Endometrial microvascular endothelial cells (primary cell): ENCODE results near the gene TOLLIP. TPM values are rescaled to one million over a fixed set of nuclear protein-coding genes. Genes with fewer than 3 reads are reported as not detected.

Experiments used
- in situ Hi-C: cut with HindIII; loops from 2 replicates; pipeline ENCODE4 v1.10.0; 2017; ENCODE audit warnings: low sequenced_read_pairs, low pct_unique_long_range_greater_than_20kb; ENCODE audit errors: inconsistent ontology term
- total RNA-seq: library from RNA; depleted of rRNA; stranded (reverse); fragments of >200 nt; gene quantifications from one replicate; pipeline ENCODE4 v1.2.3, GENCODE V29; 2015; ENCODE audit errors: inconsistent ontology term

Gene TOLLIP
- total RNA-seq, 1 donor from 2014 or later = 36.8 TPM

- in situ Hi-C loops = no loop called here
Measured at GRCh38 chr11:1290052-1291040, 19.1 kb downstream of the TOLLIP start.

GRCh38 chr11:1289211-1289935 lies 20.1 kb downstream of the TOLLIP start:
- in situ Hi-C loops = no loop called here

GRCh38 chr11:1288426-1289151 lies 20.8 kb downstream of the TOLLIP start:
- in situ Hi-C loops = no loop called here

GRCh38 chr11:1287928-1288327 lies 21.5 kb downstream of the TOLLIP start:
- in situ Hi-C loops = no loop called here

GRCh38 chr11:1285876-1286275 lies 23.6 kb downstream of the TOLLIP start:
- in situ Hi-C loops = no loop called here

GRCh38 chr11:1285316-1285744 lies 24.1 kb downstream of the TOLLIP start:
- in situ Hi-C loops = no loop called here

GRCh38 chr11:1283906-1284305 lies 25.5 kb downstream of the TOLLIP start:
- in situ Hi-C loops = no loop called here

- in situ Hi-C loops = no loop called here
Measured at GRCh38 chr11:1283091-1283511, 26.3 kb downstream of the TOLLIP start.

GRCh38 chr11:1281974-1282365 lies 27.5 kb downstream of the TOLLIP start:
- in situ Hi-C loops = no loop called here

- in situ Hi-C loops = no loop called here
Measured at GRCh38 chr11:1281326-1281973, 28.0 kb downstream of the TOLLIP start.

- in situ Hi-C loops = no loop called here
Measured at GRCh38 chr11:1280116-1281035, 29.1 kb downstream of the TOLLIP start.

GRCh38 chr11:1279674-1280055 lies 29.8 kb downstream of the TOLLIP start:
- in situ Hi-C loops = no loop called here

GRCh38 chr11:1278766-1279673 lies 30.4 kb downstream of the TOLLIP start:
- in situ Hi-C loops = no loop called here

- in situ Hi-C loops = no loop called here
Measured at GRCh38 chr11:1277936-1278512, 31.4 kb downstream of the TOLLIP start.

- in situ Hi-C loops = no loop called here
Measured at GRCh38 chr11:1276866-1277615, 32.4 kb downstream of the TOLLIP start.
